AG09319 (cell line): ENCODE results near the gene MEAF6.

Experiments used
- DNase-seq: peaks from one replicate; pipeline ENCODE4 v3.0.0-alpha.2; 2010; ENCODE audit warnings: low read depth; ENCODE audit errors: extremely low read depth
- TF ChIP-seq, protein P1 (sequence below): IDR thresholded peaks from 2 replicates; pipeline ENCODE4 v1.5.1; 2011; ENCODE audit warnings: low read depth, mild to moderate bottlenecking, inconsistent platforms, low read length, moderate library complexity

The MEAF6 gene

DNA sequence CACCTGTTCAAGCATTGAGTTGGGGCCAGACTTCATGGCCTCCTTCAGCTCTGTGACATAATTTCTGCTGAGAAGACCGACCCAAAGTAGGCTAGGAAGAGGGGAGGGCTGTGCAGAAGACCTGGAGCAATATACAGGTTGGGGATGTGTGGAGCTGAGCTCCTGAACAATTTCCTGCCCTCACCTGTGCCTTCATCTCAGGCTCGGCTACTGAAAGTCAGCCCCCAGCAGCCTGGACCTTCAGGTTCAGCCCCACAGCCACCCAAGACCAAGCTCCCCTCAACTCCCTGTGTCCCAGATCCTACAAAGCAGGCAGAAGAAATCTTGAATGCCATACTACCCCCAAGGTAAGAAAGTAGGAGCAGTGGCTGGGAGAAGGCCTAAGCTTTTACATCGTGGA lies 42.8 kb upstream of the MEAF6 start:
- DNase-seq, result no peak
- TF ChIP-seq, protein P1, sequence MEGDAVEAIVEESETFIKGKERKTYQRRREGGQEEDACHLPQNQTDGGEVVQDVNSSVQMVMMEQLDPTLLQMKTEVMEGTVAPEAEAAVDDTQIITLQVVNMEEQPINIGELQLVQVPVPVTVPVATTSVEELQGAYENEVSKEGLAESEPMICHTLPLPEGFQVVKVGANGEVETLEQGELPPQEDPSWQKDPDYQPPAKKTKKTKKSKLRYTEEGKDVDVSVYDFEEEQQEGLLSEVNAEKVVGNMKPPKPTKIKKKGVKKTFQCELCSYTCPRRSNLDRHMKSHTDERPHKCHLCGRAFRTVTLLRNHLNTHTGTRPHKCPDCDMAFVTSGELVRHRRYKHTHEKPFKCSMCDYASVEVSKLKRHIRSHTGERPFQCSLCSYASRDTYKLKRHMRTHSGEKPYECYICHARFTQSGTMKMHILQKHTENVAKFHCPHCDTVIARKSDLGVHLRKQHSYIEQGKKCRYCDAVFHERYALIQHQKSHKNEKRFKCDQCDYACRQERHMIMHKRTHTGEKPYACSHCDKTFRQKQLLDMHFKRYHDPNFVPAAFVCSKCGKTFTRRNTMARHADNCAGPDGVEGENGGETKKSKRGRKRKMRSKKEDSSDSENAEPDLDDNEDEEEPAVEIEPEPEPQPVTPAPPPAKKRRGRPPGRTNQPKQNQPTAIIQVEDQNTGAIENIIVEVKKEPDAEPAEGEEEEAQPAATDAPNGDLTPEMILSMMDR, result no peak

DNA sequence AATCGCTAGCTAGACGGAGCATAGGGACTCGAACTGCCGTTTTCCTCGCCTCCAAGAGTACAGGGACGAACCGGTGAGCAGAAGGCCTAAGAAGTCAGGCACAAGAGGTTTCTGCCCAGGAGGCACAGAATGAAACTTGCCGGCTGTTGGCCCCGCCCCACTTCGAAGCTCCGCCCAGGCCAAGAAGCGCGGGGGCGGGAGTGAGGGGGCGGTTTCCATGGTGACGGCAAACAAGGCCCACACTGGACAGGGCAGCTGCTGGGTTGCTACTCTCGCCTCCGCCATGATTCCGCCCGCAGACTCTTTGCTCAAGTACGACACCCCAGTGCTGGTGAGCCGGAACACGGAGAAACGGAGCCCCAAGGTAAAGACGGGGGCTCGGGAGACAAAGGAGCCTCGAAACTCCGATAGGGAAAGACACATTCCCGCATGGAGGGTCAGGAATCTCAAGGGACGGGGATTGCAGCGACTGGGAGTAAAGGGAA lies 42.2 kb upstream of the MEAF6 start, which contains the start of gene DNALI1:
Gene DNALI1 (plus strand): TSS at position 229 of the 485 bp plus-strand sequence. CDS start 55 bp downstream, at position 284.
- DNase-seq, result peak; percentile 67
- TF ChIP-seq, protein P1, result no peak

DNA sequence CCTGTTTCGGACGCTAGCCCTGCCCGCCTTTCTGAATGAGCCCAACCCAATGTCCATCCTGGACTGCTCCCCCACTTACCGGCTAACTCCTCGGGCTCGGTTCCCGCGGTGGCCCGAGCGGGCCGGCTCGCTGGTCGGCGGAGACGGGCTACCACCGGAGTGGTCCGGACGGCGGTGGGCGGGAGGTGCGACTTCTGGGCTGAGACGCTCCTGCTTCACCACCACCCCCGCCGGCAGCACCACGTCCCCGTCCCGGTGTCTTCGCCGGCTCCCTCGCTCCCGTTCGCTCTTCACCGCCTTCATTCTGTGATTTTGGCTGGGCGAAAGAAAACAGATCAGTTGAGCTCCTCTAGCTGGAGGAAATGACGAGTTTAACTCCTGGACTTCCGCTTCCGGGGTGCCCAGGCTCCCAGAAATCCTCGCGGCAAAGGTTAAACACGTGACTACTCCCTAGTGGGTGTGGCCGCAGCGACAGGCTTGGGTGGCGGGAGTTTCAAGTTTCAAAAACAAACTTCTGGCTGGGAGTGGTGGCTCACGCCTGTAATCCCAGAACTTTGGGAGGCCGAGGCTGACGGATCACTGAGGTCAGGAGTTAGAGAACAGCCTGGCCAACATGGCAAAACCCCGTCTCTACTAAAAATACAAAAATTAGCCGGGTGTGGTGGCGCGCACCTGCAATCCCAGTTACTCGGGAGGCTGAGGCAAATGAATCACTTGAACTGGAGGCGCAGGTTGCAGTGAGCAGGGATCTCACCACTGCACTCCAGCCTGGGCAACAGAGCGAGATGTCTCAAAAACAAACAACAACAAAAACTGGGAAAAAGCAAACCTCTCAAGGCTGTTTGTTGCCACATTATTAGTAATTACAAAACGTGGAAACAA lies 39.6 kb upstream of the MEAF6 start, which contains the start of gene SNIP1:
Gene SNIP1 (minus strand): TSS at position 367 of the 882 bp plus-strand sequence. CDS start 64 bp downstream, at position 303.
- peak; percentile 73 for DNase-seq
- TF ChIP-seq, protein P1, result no peak

DNA sequence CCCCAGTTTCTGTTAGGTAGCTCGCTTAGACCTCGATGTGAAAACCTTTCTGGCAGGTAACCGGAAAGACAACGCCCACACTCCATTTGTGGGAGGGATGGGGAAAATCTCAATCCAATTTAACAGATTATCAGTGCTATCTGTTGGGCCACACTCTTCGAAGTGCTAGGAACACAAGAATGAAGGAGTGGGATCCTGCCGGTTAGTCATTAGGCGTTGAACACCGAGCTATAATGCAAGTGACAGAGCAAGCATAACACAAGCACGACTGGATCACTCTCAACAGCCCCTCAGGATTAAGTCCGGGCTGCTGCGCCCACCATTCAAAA lies 39.0 kb upstream of the MEAF6 start:
- DNase-seq, result no peak
- TF ChIP-seq, protein P1, result no peak

DNA sequence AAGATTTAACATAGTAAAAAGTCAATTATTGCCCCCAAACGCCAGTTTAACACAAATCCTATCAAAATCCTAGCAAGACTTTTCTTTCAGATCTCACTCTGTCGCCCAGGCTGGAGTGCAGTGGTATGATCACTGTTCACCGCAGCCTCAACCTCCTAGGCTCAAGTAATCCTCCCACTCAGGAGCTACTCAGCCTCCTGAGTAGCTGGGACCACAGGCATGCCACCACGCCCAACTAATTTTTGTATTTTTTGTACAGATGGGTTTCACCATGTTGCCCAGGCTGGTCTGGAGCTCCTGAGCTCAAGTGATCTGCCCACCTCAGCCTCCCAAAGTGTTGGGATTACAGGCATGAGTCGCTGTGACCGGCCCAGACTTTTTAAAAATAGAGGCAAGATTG lies 34.8 kb upstream of the MEAF6 start:
- no peak for DNase-seq
- TF ChIP-seq, protein P1, result no peak

DNA sequence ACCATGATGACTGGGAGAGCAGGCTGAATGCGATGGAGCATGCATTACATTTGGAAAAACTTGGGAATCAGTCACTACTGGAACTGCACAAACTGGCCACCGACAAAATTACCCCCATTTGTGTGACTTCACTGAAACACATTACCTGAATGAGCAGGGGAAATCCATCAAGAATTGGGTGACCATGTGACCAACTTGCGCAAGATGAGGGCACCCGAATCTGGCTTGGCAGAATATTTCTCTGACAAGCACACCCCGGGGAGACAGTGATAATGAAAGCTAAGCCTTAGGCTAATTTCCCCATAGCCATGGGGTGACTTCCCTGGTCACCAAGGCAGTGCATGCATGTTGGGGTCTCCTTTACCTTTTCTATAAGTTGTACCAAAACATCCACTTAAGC lies 30.5 kb upstream of the MEAF6 start:
- no peak for DNase-seq
- TF ChIP-seq, protein P1, result no peak

DNA sequence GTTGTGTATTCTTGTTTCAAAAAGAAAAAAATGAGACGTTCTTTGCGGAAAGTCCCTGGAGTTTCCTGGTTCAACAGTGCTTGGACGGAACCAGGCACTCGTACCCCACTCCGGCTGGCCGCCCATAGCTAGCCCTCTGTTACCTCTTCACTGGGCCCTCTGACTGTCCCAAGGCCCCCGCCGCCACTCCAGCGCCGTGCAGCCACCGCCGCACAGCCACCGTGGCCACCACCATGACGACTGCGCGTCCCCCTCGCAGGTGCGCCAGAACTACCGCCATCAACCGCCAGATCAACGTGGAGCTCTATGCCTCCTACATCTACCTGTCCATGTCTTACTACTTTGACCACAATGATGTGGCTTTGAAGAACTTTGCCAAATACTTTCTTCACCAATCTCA lies 30.0 kb upstream of the MEAF6 start:
- TF ChIP-seq, protein P1, result no peak
- no peak for DNase-seq
